Dedifferentiated amniotic fluid mesenchymal stem cell (primary cell): ENCODE data around the gene ATF7IP.
"Not testable (repeated sequence)": the region's sequence is repeated elsewhere in the genome, so short reads cannot be mapped to it uniquely, and the experiment has no call there.

Experiments used
- DNase-seq: peaks from one replicate; pipeline ENCODE4 v3.0.0-alpha.2; 2016; ENCODE audit errors: extremely low spot score

The ATF7IP gene, protein sequence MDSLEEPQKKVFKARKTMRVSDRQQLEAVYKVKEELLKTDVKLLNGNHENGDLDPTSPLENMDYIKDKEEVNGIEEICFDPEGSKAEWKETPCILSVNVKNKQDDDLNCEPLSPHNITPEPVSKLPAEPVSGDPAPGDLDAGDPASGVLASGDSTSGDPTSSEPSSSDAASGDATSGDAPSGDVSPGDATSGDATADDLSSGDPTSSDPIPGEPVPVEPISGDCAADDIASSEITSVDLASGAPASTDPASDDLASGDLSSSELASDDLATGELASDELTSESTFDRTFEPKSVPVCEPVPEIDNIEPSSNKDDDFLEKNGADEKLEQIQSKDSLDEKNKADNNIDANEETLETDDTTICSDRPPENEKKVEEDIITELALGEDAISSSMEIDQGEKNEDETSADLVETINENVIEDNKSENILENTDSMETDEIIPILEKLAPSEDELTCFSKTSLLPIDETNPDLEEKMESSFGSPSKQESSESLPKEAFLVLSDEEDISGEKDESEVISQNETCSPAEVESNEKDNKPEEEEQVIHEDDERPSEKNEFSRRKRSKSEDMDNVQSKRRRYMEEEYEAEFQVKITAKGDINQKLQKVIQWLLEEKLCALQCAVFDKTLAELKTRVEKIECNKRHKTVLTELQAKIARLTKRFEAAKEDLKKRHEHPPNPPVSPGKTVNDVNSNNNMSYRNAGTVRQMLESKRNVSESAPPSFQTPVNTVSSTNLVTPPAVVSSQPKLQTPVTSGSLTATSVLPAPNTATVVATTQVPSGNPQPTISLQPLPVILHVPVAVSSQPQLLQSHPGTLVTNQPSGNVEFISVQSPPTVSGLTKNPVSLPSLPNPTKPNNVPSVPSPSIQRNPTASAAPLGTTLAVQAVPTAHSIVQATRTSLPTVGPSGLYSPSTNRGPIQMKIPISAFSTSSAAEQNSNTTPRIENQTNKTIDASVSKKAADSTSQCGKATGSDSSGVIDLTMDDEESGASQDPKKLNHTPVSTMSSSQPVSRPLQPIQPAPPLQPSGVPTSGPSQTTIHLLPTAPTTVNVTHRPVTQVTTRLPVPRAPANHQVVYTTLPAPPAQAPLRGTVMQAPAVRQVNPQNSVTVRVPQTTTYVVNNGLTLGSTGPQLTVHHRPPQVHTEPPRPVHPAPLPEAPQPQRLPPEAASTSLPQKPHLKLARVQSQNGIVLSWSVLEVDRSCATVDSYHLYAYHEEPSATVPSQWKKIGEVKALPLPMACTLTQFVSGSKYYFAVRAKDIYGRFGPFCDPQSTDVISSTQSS

GRCh38 chr12:14365294-14366208 is at the start of gene ATF7IP:
TSS of gene ATF7IP (plus strand) at chr12:14365682. CDS start at chr12:14423916, 58,234 bp downstream.
- peak; percentile 99 for DNase-seq

GRCh38 chr12:14317362-14318146 is 47.9 kb upstream of the ATF7IP start:
- no peak for DNase-seq

DNA sequence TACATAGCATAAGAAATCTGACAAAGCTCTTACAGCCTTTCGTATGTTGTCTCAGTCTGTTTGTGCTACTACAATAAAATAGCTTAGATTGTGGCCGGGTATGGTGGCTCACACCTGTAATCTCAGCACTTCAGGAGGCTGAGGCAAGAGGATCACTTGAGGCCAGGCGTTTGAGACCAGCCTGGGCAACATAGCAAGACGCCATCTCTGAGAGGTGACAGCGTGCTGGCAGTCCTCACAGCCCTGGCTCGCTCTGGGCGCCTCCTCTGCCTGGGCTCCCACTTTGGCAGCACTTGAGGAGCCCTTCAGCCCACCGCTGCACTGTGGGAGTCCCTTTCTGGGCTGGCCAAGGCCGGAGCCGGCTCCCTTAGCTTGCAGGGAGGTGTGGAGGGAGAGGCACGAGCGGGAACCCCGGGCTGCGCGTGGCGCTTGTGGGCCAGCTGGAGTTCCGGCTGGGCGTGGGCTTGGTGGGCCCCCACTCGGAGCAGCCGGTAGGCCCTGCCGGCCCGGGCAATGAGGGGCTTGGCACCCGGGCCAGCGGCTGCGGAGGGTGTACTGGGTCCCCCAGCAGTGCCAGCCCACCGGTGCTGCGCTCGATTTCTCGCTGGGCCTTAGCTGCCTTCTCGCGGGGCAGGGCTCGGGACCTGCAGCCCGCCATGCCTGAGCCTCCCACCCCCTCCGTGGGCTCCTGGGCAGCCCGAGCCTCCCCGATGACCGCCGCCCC is 45.6 kb upstream of the ATF7IP start:
- not testable (repeated sequence) for DNase-seq

GRCh38 chr12:14322403-14322802 is 43.1 kb upstream of the ATF7IP start:
- no peak for DNase-seq

- no peak for DNase-seq
Measured at GRCh38 chr12:14325716-14326343, 39.7 kb upstream of the ATF7IP start.

DNA sequence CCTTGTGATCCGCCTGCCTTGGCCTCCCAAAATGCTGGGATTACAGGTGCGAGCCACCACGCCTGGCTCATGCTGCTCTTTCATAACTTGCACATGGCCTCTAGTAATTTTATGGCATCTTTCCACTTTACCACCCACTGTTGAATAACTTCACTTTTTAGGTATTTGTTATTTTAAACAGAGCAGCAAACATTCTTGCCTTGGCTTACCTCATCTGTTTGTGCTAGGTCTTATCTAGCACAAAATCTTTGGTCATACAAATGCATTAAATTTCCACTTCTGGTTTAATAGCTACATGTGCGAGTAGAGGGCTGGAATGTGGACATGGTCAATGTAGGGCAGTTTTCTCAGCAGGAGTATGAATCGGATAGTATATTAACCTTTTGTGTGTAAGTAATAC is 38.8 kb upstream of the ATF7IP start:
- peak; percentile 26 for DNase-seq

DNA sequence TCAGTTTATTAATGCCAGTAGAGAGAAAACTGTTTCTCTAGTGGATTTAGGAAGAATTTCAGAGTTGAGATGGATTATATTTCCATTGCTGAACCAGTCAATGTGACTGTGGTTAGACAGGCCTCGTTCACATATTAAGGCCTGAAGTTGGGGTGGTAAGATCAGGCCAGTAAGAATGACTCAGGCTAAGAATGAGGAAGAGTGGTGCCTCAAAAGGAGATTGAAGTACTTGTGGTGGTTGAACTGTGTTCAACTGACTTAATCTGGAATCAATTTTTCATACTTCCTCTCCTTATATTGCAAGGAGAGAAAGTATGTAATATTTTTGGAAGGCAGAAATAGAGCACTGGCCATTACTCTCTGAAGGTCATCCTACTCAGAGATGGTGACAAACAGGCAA is 37.8 kb upstream of the ATF7IP start:
- peak; percentile 58 for DNase-seq

DNA sequence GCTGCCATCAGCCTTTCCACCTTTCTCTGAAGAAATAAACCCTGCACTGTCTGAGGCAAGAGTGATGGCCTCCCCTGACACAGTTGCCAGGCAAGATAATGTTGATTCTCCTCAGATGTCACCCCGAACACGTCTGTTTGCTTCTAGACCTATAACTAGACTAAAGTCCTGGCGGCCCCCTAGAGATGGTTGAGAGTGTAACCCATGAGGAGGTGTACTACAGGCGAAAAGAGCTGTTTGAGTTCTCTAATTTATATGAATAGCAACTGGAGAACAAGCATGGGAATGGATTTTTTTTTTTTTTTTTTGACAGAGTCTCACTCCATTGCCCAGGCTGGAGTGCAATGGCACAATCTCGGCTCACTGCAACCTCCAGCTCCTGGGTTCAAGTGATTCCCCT is 33.0 kb upstream of the ATF7IP start:
- no peak for DNase-seq

DNA sequence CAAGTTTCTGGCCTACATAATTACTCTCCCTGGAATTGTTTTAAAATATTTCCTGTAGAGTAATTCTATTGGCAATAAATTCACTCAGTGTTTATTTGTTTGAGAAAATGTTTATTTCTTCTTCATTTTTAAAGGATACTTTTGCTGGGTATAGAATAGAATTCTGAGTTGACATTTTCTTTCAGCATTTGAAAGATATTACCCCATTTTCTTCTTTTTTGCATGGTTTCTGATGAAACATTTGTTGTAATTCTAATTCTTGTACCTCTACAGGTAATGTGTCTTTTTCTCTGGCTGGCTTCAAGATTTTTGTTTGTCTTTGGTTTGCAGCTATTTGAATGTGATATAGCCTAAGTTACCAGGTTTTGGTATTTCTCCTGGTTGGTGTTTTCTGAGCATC is 25.1 kb upstream of the ATF7IP start:
- DNase-seq, result no peak

DNA sequence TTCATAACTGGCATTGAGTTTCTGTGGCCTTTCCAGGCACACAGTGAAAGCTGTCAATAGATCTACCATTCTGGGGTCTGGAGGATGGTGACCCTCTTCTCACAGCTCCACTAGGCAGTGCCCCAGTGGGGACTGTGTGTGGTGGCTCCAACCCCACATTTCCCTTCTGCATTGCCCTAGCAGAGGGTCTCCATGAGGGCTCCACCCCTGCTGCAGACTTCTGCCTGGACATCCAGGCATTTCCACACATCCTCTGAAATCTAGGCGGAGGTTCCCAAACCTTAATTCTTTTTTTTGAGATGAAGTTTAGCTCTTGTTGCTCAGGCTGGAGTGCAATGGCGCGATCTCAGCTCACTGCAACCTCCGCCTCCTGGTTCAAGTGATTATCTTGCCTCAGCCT is 14.0 kb upstream of the ATF7IP start:
- not testable (repeated sequence) for DNase-seq

DNA sequence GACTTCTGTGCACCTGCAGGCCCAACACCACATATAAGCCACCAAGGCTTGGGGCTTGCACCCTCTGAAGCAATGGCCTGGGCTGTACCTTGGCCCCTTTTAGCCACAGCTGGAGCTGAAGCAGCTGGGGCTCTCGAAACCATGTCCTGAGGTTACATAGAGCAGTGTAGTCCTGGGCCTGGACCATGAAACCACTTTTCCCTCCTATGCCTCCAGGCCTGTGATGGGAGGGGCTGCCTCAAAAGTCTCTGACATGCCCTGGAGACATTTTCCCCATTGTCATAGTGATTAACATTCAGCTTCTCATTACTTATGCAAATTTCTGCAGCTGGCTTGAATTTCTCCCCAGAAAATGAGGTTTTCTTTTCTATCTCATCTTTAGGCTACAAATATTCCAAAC is 13.4 kb upstream of the ATF7IP start:
- DNase-seq, result not testable (repeated sequence)

- not testable (repeated sequence) for DNase-seq
Measured at GRCh38 chr12:14354665-14355064, 10.8 kb upstream of the ATF7IP start.

- DNase-seq, result no peak
Measured at GRCh38 chr12:14356147-14356546, 9.3 kb upstream of the ATF7IP start.

DNA sequence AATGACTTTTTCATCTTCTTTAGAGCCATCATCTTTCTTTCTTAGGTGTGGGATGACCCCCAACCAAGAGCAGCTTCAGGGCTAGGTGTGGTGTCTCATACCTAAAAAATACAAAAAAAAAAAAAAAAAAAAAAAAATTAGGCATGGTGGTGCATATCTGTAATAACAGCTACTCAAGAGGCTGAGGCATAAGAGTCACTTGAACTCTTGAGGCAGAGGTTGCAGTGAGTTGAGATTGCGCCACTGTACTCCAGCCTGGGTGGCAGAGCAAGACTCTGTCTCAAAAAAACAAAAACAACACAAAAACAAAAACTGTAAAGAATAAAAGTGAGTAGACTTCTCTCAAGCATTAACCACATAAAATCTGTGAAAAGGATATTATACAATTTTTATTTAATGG is 8.0 kb upstream of the ATF7IP start:
- no peak for DNase-seq

GRCh38 chr12:14362352-14362751 is 3.1 kb upstream of the ATF7IP start:
- no peak for DNase-seq

- DNase-seq, result no peak
Measured at GRCh38 chr12:14364583-14365271, 755 bp upstream of the ATF7IP start.

- peak; percentile 27 for DNase-seq
Measured at GRCh38 chr12:14366209-14367039, 942 bp downstream of the ATF7IP start.
